ENCODE results near the gene GJB3. TPM values are rescaled to one million over a fixed set of nuclear protein-coding genes. Genes with fewer than 3 reads are reported as not detected.

Gene GJB3
- total RNA-seq, 1 experiment from 2014 or later = 46.7 TPM

GRCh38 chr1:34796990-34797389, 16.0 kb downstream of the GJB3 start:
- H3K4me3 ChIP-seq (replicated peaks in 1 of 2; ENCODE audit: low read depth in 1 of 2, low read length in 2 of 2) = no peak overlapping the region
- no TSS peak for BruUV-seq (replicated peaks)
- H3K79me2 ChIP-seq (ENCODE audit: insufficient read depth, low read length) = no peaks in the 10 kb centered on the region
- H3K9ac ChIP-seq (ENCODE audit: low read length) = no peak overlapping the region
- peaks cover 3% of the 10 kb centered on the region; the same call in 1 of the 2 replicates for H3K27me3 ChIP-seq (ENCODE audit: insufficient read depth, low read length)
- RAD21 ChIA-PET (ENCODE audit: low non-redundant PET in 1 of 2, low total read pairs in 2 of 2, uncharacterized antibody in 2 of 2, unreplicated experiment in 2 of 2) = no interaction called here
- no peak overlapping the region for H2AFZ ChIP-seq (ENCODE audit: low read depth, low read length, poor library complexity, severe bottlenecking)
- no peak overlapping the region for H3K4me2 ChIP-seq (ENCODE audit: low read length)
- intact Hi-C loops (cut with micrococcal nuclease) = no loop called here
- ATAC-seq (no peak), DNase-seq (ENCODE audit: low read depth, low spot score) (no peak)
- no peak overlapping the region for H3K27ac ChIP-seq (ENCODE audit: low read depth, low read length)
- H3K36me3 ChIP-seq (ENCODE audit: control insufficient read depth in 1 of 2, insufficient read depth in 2 of 2, low read length in 2 of 2) = no peaks in the 10 kb centered on the region
- no peak for TF ChIP-seq CEBPB (IDR thresholded peaks at IDR 0.05; ENCODE audit: low read depth)
- TF ChIP-seq, protein P1, sequence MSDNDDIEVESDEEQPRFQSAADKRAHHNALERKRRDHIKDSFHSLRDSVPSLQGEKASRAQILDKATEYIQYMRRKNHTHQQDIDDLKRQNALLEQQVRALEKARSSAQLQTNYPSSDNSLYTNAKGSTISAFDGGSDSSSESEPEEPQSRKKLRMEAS (IDR thresholded peaks at IDR 0.05) = no peak
- no peak for TF ChIP-seq JUND (IDR thresholded peaks at IDR 0.05)
- TF ChIP-seq EZH2phosphoT487 (IDR thresholded peaks at IDR 0.05; ENCODE audit: borderline replicate concordance) = no peak
- TF ChIP-seq ATF3 (IDR thresholded peaks at IDR 0.05) = no peak
- TF ChIP-seq, protein P2, sequence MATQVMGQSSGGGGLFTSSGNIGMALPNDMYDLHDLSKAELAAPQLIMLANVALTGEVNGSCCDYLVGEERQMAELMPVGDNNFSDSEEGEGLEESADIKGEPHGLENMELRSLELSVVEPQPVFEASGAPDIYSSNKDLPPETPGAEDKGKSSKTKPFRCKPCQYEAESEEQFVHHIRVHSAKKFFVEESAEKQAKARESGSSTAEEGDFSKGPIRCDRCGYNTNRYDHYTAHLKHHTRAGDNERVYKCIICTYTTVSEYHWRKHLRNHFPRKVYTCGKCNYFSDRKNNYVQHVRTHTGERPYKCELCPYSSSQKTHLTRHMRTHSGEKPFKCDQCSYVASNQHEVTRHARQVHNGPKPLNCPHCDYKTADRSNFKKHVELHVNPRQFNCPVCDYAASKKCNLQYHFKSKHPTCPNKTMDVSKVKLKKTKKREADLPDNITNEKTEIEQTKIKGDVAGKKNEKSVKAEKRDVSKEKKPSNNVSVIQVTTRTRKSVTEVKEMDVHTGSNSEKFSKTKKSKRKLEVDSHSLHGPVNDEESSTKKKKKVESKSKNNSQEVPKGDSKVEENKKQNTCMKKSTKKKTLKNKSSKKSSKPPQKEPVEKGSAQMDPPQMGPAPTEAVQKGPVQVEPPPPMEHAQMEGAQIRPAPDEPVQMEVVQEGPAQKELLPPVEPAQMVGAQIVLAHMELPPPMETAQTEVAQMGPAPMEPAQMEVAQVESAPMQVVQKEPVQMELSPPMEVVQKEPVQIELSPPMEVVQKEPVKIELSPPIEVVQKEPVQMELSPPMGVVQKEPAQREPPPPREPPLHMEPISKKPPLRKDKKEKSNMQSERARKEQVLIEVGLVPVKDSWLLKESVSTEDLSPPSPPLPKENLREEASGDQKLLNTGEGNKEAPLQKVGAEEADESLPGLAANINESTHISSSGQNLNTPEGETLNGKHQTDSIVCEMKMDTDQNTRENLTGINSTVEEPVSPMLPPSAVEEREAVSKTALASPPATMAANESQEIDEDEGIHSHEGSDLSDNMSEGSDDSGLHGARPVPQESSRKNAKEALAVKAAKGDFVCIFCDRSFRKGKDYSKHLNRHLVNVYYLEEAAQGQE (IDR thresholded peaks at IDR 0.05; ENCODE audit: low read depth) = no peak
- no peak for TF ChIP-seq ZNF274 (IDR thresholded peaks at IDR 0.05; ENCODE audit: low read depth, low read length)
- H3K9me2 ChIP-seq (ENCODE audit: insufficient read depth) = no peaks in the 10 kb centered on the region
- POLR2A ChIA-PET = no interaction called here
- H4K20me1 ChIP-seq (ENCODE audit: insufficient read depth) = no peaks in the 10 kb centered on the region
- CTCF ChIA-PET = interaction anchor here (0.8 kb wide), 1 partner anchor 11 kb away, joined by 4 read pairs; no protein-coding TSS in a partner anchor
- H3K4me1 ChIP-seq (ENCODE audit: control insufficient read depth in 1 of 2, insufficient read depth in 2 of 2, low read length in 2 of 2) = no peaks in the 10 kb centered on the region
- H3K9me3 ChIP-seq (ENCODE audit: control insufficient read depth in 1 of 2, insufficient read depth in 1 of 2, low read depth in 1 of 2, low read length in 2 of 2) = no peaks in the 10 kb centered on the region

Data from HCT116 (cell line).